Thyroid gland (tissue), 4 donors: Measurements from ENCODE around the gene H6PD. TPM values are rescaled to one million over a fixed set of nuclear protein-coding genes. Genes with fewer than 3 reads are reported as not detected.

Experiments used
- DNase-seq, 2 donors: peaks; one replicate each; pipeline ENCODE4 v3.0.0-alpha.2; 2019
- H3K27ac ChIP-seq, 3 donors: fragments of 200-600 bp; sonication (generic); 1 replicate in 2 of 3; 2 replicates in 1 of 3; pipeline ENCODE4 v1.5.1; 2016 to 2019; ENCODE audit warnings: mild to moderate bottlenecking in 1 of 3, moderate library complexity in 1 of 3
- H3K27me3 ChIP-seq: fragments of 200-600 bp; sonication (generic); one replicate; pipeline ENCODE4 v1.5.1; 2019
- H3K36me3 ChIP-seq, 2 donors: fragments of 200-600 bp; sonication (generic); one replicate each; pipeline ENCODE4 v1.5.1; 2016 to 2019
- H3K4me1 ChIP-seq, 2 donors: fragments of 200-600 bp; sonication (generic); one replicate each; pipeline ENCODE4 v1.5.1; 2017 to 2019
- H3K4me3 ChIP-seq, 3 donors: fragments of 200-600 bp; sonication (generic); replicated peaks in 1 of 3; 1 replicate in 2 of 3; 2 replicates in 1 of 3; pipeline ENCODE4 v1.5.1; 2016; ENCODE audit warnings: mild to moderate bottlenecking in 1 of 3
- H3K9me3 ChIP-seq: fragments of 200-600 bp; sonication (generic); one replicate; pipeline ENCODE4 v1.5.1; 2017
- POLR2A ChIP-seq, 2 donors: fragments of 450-650 bp; IDR thresholded peaks; one replicate each; pipeline ENCODE4 v1.6.1; 2017; ENCODE audit warnings: antibody characterized with exemption in 2 of 2, mild to moderate bottlenecking in 2 of 2, moderate library complexity in 1 of 2
- WGBS, 2 donors: methylation state at CpG; one replicate each; pipeline ENCODE4 v1.1.5; 2017; 5-methylcytosine and 5-hydroxymethylcytosine counted together
- intact Hi-C: fragments of 100-400 bp; cut with DNase I; formaldehyde crosslinking; loops from one replicate; pipeline ENCODE4 v1.15.1; 2023
- total RNA-seq, 4 donors: library from RNA; depleted of rRNA; stranded (reverse); fragments of >200 nt; gene quantifications; one replicate each; pipeline ENCODE4 v1.2.3, GENCODE V29; 2016
- TF ChIP-seq, protein P1 (sequence below), 6 experiments: fragments of 200-600 bp in 3 of 6; fragments of 450-650 bp in 3 of 6; sonication (generic) in 3 of 6; IDR thresholded peaks; one replicate each; pipeline ENCODE4 v1.5.1; 2016 to 2019; ENCODE audit warnings: antibody characterized with exemption in 6 of 6, mild to moderate bottlenecking in 2 of 6, inconsistent platforms in 1 of 6, moderate library complexity in 1 of 6

The H6PD gene
- total RNA-seq, 4 donors from 2014 or later: 36.3 to 64.2 (median 43.6) TPM

DNA sequence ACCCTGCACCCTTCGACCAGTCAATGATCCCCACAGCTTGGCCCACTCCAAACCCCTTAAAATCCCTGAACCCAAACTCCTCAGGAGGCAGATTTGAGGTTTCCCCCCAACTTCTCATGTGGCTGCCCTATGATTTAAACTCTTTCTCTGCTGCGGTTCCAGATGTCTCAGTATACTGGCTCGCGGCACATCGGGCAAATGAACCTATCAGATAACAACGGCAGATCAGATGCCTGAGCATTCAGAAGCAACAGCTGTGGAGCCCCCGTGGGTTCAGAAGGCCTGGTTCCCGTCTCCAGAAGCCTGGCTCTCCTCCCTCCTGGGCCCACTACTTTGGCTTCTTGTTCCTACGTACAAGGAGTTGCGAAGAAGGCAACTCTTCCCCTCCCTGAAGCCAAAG is 43.3 kb upstream of the H6PD start:
- H3K36me3 ChIP-seq: no peaks in the 10 kb centered on the region
- TF ChIP-seq, protein P1, sequence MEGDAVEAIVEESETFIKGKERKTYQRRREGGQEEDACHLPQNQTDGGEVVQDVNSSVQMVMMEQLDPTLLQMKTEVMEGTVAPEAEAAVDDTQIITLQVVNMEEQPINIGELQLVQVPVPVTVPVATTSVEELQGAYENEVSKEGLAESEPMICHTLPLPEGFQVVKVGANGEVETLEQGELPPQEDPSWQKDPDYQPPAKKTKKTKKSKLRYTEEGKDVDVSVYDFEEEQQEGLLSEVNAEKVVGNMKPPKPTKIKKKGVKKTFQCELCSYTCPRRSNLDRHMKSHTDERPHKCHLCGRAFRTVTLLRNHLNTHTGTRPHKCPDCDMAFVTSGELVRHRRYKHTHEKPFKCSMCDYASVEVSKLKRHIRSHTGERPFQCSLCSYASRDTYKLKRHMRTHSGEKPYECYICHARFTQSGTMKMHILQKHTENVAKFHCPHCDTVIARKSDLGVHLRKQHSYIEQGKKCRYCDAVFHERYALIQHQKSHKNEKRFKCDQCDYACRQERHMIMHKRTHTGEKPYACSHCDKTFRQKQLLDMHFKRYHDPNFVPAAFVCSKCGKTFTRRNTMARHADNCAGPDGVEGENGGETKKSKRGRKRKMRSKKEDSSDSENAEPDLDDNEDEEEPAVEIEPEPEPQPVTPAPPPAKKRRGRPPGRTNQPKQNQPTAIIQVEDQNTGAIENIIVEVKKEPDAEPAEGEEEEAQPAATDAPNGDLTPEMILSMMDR (IDR thresholded peaks at IDR 0.05): no peak
- TF ChIP-seq POLR2A (IDR thresholded peaks at IDR 0.05): no peak
- H3K27ac ChIP-seq: no peak overlapping the region
- H3K4me1 ChIP-seq: peaks cover 0 to 3% of the 10 kb centered on the region in 2 donors
- no peaks in the 10 kb centered on the region for H3K27me3 ChIP-seq
- DNase-seq: no peak
- intact Hi-C loops: loop anchor here (10.0 kb wide), 1 partner anchor 46 kb away; no protein-coding TSS in a partner anchor
- no peak overlapping the region for H3K4me3 ChIP-seq
- H3K9me3 ChIP-seq: no peaks in the 10 kb centered on the region
- WGBS, 2 donors: 91 to 95% methylated on average over 10 of the region's 10 CpGs

DNA sequence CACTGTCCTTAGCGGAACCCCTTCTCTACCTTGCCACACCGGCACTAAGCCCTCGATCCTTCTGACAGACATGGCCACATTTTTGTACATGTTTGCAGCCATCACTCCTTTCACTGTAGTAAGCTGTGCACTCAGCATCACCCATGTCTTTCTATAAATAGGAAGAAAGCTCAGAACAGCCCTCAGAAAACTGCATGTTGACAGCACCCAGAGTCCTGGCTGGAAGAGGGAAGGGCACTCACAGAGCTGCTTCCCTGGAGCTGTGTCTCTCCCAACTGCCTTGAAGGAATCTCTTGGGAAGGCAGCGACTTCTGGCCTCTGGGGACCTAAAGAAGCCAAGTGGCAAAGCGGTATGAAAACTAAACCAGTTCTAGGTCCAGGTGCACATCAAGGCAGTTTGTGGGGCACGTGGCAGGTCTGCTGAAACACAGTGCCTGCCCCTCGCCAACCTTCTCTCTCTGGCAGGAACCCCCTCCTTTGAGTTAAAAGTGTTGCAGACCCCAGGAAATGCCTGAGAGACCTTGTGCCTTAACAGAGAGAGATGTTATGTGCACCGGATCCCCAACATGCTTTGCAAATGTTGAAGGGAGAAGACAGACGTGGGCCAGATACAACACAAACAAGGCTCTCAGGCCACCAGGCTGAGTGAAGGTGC is 41.9 kb upstream of the H6PD start:
- TF ChIP-seq, protein P1 (IDR thresholded peaks at IDR 0.05): no peak
- TF ChIP-seq POLR2A (IDR thresholded peaks at IDR 0.05): no peak
- Histone ChIP-seq H3K4me3 (no peak overlapping the region), H3K27me3 (no peaks in the 10 kb centered on the region), H3K27ac (no peak overlapping the region), H3K9me3 (no peaks in the 10 kb centered on the region), H3K36me3 (no peaks in the 10 kb centered on the region), H3K4me1 (peaks cover 4 to 13% of the 10 kb centered on the region in 2 donors)
- WGBS, 2 donors: 85 to 86% methylated on average over 6 to 9 of the region's 9 CpGs
- intact Hi-C loops: loop anchor here (10.0 kb wide), 1 partner anchor 48 kb away; no protein-coding TSS in a partner anchor
- no peak for DNase-seq

GRCh38 chr1:9193233-9193625 is 41.3 kb upstream of the H6PD start:
- no peak for TF ChIP-seq POLR2A (IDR thresholded peaks at IDR 0.05)
- TF ChIP-seq, protein P1 (IDR thresholded peaks at IDR 0.05): no peak
- DNase-seq: no peak
- Histone ChIP-seq H3K4me3 (no peak overlapping the region), H3K27me3 (no peaks in the 10 kb centered on the region), H3K27ac (no peak overlapping the region), H3K4me1 (peaks cover 4 to 14% of the 10 kb centered on the region in 2 donors), H3K36me3 (no peaks in the 10 kb centered on the region), H3K9me3 (no peaks in the 10 kb centered on the region)
- WGBS, 2 donors: 73 to 88% methylated on average over 5 of the region's 5 CpGs
- intact Hi-C loops: loop anchor here (10.0 kb wide), 1 partner anchor 48 kb away; no protein-coding TSS in a partner anchor

GRCh38 chr1:9194024-9194423 is 40.5 kb upstream of the H6PD start:
- WGBS, 2 donors: 85 to 92% methylated on average over 4 of the region's 4 CpGs
- Histone ChIP-seq H3K4me3 (no peak overlapping the region), H3K9me3 (no peaks in the 10 kb centered on the region), H3K27ac (no peak overlapping the region), H3K4me1 (peaks cover 7 to 22% of the 10 kb centered on the region in 2 donors), H3K27me3 (no peaks in the 10 kb centered on the region), H3K36me3 (no peaks in the 10 kb centered on the region)
- DNase-seq: no peak
- TF ChIP-seq POLR2A (IDR thresholded peaks at IDR 0.05): no peak
- TF ChIP-seq, protein P1 (IDR thresholded peaks at IDR 0.05): no peak
- intact Hi-C loops: loop anchor here (10.0 kb wide), 1 partner anchor 49 kb away; no protein-coding TSS in a partner anchor

- intact Hi-C loops: loop anchor here (5.0 to 10.0 kb wide), 2 partner anchors 51 to 83 kb away; no protein-coding TSS in a partner anchor
- H3K27me3 ChIP-seq: peaks cover 10% of the 10 kb centered on the region
- peaks cover 7 to 22% of the 10 kb centered on the region in 2 donors for H3K4me1 ChIP-seq
- H3K9me3 ChIP-seq: no peaks in the 10 kb centered on the region
- no peak for TF ChIP-seq POLR2A (IDR thresholded peaks at IDR 0.05)
- TF ChIP-seq, protein P1 (IDR thresholded peaks at IDR 0.05): no peak
- no peak for DNase-seq
- H3K36me3 ChIP-seq: no peaks in the 10 kb centered on the region
- peak overlapping the region in 1 of 3 donors; percentile 3 for H3K27ac ChIP-seq
- 87 to 90% methylated on average over 8 of the region's 8 CpGs for WGBS, 2 donors
- no peak overlapping the region for H3K4me3 ChIP-seq
Measured at GRCh38 chr1:9195651-9196050, 38.9 kb upstream of the H6PD start.
